Measurements from ENCODE around the gene SLC36A3. TPM values are rescaled to one million over a fixed set of nuclear protein-coding genes. Genes with fewer than 3 reads are reported as not detected.
"Not testable (repeated sequence)": the region's sequence is repeated elsewhere in the genome, so short reads cannot be mapped to it uniquely, and the experiment has no call there.

SLC36A3 gene
- total RNA-seq, 1 donor from 2014 or later, result not detected

GRCh38 chr5:151252762-151253604 is 50.6 kb downstream of the SLC36A3 start, which contains the start of gene GM2A:
Gene GM2A, plus strand, starts transcription at chr5:151253185. Its CDS starts 32 bp downstream, at chr5:151253217.
- Mint-ChIP-seq H3K4me3 (ENCODE audit: low read depth) (peak within 1 kb of the TSS; percentile 85), H3K4me1 (ENCODE audit: low read depth) (peaks cover 45% of the 10 kb centered on the region), H3K27me3 (ENCODE audit: low read depth) (no peaks in the 10 kb centered on the region), H3K9me3 (no peaks in the 10 kb centered on the region), H3K27ac (peak within 1 kb of the TSS; percentile 84), H3K36me3 (ENCODE audit: low read depth) (peaks cover 12% of the 10 kb centered on the region)
- DNase-seq (ENCODE audit: low spot score), result peak; percentile 99
- intact Hi-C loops (cut with micrococcal nuclease), result loop anchor here (1.0 to 2.0 kb wide), 7 partner anchors 11 to 518 kb away; partner anchors contain the start of genes G3BP1 and TNIP1

- H3K36me3 Mint-ChIP-seq (ENCODE audit: low read depth), result peaks cover 12% of the 10 kb centered on the region
- intact Hi-C loops (cut with micrococcal nuclease), result loop anchor here (1.0 to 2.0 kb wide), 5 partner anchors 19 to 519 kb away; partner anchors contain the start of genes G3BP1 and TNIP1
- peak overlapping the region; percentile 84 for H3K27ac Mint-ChIP-seq
- no peaks in the 10 kb centered on the region for H3K9me3 Mint-ChIP-seq
- peaks cover 43% of the 10 kb centered on the region for H3K4me1 Mint-ChIP-seq (ENCODE audit: low read depth)
- peak overlapping the region; percentile 74 for H3K4me3 Mint-ChIP-seq (ENCODE audit: low read depth)
- no peaks in the 10 kb centered on the region for H3K27me3 Mint-ChIP-seq (ENCODE audit: low read depth)
- DNase-seq (ENCODE audit: low spot score), result no peak
These were observed 51.9 kb downstream of the SLC36A3 start for GRCh38 chr5:151251621-151252020.

DNA sequence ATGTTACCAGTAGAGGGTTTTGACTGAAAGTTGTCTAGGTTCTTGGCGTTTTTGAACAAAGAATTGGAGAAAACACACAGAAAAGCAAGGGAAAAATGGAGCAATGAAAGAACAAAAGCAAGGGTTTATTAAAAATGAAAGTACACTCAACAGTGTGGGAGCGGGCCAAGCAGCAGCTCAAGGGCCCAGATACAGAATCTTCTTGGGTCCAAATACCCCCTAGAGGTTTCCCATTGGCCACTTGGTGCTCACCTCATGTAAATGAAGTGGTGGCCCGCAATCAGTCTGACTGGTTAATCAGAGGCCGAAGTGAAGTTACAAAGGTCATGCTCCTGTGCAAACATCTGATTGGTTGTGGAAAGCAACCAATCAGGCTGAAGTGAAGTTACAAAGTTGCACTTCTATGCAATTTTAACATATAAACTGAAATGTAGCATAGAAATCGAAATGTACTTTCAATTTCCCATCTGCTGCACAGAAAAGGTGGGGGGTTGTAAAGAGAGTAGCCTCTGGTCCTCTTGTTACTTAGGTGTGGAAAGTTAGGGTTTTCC is 52.5 kb downstream of the SLC36A3 start:
- Mint-ChIP-seq H3K4me3 (ENCODE audit: low read depth) (peak overlapping the region; percentile 74), H3K36me3 (ENCODE audit: low read depth) (peaks cover 12% of the 10 kb centered on the region), H3K4me1 (ENCODE audit: low read depth) (peaks cover 43% of the 10 kb centered on the region), H3K27me3 (ENCODE audit: low read depth) (no peaks in the 10 kb centered on the region), H3K27ac (peak overlapping the region; percentile 84), H3K9me3 (no peaks in the 10 kb centered on the region)
- DNase-seq (ENCODE audit: low spot score), result peak; percentile 30
- intact Hi-C loops (cut with micrococcal nuclease), result loop anchor here (1.0 kb wide), 1 partner anchor 28 kb away; no protein-coding TSS in a partner anchor

- no peaks in the 10 kb centered on the region for H3K9me3 Mint-ChIP-seq
- intact Hi-C loops (cut with micrococcal nuclease), result no loop called here
- H3K27me3 Mint-ChIP-seq (ENCODE audit: low read depth), result no peaks in the 10 kb centered on the region
- H3K36me3 Mint-ChIP-seq (ENCODE audit: low read depth), result peaks cover 9% of the 10 kb centered on the region
- H3K4me3 Mint-ChIP-seq (ENCODE audit: low read depth), result peak overlapping the region; percentile 74
- H3K4me1 Mint-ChIP-seq (ENCODE audit: low read depth), result peaks cover 41% of the 10 kb centered on the region
- peak overlapping the region; percentile 84 for H3K27ac Mint-ChIP-seq
- DNase-seq (ENCODE audit: low spot score), result no peak
These were observed 53.1 kb downstream of the SLC36A3 start for GRCh38 chr5:151250346-151251000.

- Mint-ChIP-seq H3K4me1 (ENCODE audit: low read depth) (peaks cover 41% of the 10 kb centered on the region), H3K27me3 (ENCODE audit: low read depth) (no peaks in the 10 kb centered on the region), H3K36me3 (ENCODE audit: low read depth) (peaks cover 9% of the 10 kb centered on the region), H3K27ac (no peak overlapping the region), H3K4me3 (ENCODE audit: low read depth) (no peak overlapping the region), H3K9me3 (no peaks in the 10 kb centered on the region)
- no peak for DNase-seq (ENCODE audit: low spot score)
- intact Hi-C loops (cut with micrococcal nuclease), result no loop called here
These were observed 54.3 kb downstream of the SLC36A3 start for GRCh38 chr5:151249281-151249680.

DNA sequence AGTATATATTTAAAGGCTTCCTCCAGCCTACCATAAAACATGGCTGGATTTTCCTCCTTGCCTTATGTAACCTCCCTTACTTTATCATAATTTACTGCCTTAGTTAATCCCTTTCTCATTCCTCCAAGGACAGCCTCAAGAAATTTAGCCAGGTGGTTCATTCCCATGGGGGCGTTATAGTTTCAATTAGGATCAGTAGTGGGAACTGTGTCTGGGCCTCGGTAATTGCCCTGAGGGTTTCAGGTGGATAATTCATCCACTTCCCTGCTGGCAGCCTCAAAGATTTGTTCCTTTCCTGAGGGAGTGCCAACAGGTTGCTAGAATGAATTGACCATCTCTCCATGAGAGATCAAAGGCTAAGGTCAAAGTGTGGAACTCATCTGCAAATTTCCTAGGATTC is 54.9 kb downstream of the SLC36A3 start:
- DNase-seq (ENCODE audit: low spot score), result no peak
- Mint-ChIP-seq H3K27ac (no peak overlapping the region), H3K36me3 (ENCODE audit: low read depth) (peaks cover 9% of the 10 kb centered on the region), H3K27me3 (ENCODE audit: low read depth) (no peaks in the 10 kb centered on the region), H3K4me3 (ENCODE audit: low read depth) (no peak overlapping the region), H3K9me3 (no peaks in the 10 kb centered on the region), H3K4me1 (ENCODE audit: low read depth) (peaks cover 41% of the 10 kb centered on the region)
- intact Hi-C loops (cut with micrococcal nuclease), result no loop called here

- peaks cover 33% of the 10 kb centered on the region for H3K4me1 Mint-ChIP-seq (ENCODE audit: low read depth)
- DNase-seq (ENCODE audit: low spot score), result no peak
- H3K27ac Mint-ChIP-seq, result no peak overlapping the region
- no peaks in the 10 kb centered on the region for H3K27me3 Mint-ChIP-seq (ENCODE audit: low read depth)
- H3K9me3 Mint-ChIP-seq, result no peaks in the 10 kb centered on the region
- intact Hi-C loops (cut with micrococcal nuclease), result no loop called here
- H3K4me3 Mint-ChIP-seq (ENCODE audit: low read depth), result no peak overlapping the region
- H3K36me3 Mint-ChIP-seq (ENCODE audit: low read depth), result peaks cover 6% of the 10 kb centered on the region
These were observed 57.8 kb downstream of the SLC36A3 start for GRCh38 chr5:151245680-151246219.

DNA sequence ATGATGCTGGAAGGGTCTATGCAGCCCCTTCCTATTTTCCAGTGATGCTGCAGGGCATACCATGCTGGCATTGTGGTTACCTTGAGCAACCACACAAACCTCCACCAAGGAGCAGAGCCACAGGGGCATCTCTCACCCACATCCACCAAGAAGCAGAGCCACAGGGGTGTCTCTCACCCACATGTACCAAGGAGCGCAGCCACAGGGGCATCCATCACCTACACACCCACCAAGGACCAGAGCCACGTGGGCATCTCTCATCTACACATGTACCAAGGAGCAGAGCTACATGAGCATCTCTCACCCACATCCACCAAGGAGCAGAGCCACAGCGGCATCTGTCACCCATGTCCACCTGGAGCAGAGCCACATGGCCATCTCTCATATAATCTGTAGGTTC is 59.4 kb downstream of the SLC36A3 start:
- Mint-ChIP-seq H3K27ac (no peak overlapping the region), H3K4me3 (ENCODE audit: low read depth) (no peak overlapping the region), H3K36me3 (ENCODE audit: low read depth) (no peaks in the 10 kb centered on the region), H3K4me1 (ENCODE audit: low read depth) (peaks cover 28% of the 10 kb centered on the region), H3K9me3 (no peaks in the 10 kb centered on the region), H3K27me3 (ENCODE audit: low read depth) (no peaks in the 10 kb centered on the region)
- no peak for DNase-seq (ENCODE audit: low spot score)
- intact Hi-C loops (cut with micrococcal nuclease), result no loop called here

DNA sequence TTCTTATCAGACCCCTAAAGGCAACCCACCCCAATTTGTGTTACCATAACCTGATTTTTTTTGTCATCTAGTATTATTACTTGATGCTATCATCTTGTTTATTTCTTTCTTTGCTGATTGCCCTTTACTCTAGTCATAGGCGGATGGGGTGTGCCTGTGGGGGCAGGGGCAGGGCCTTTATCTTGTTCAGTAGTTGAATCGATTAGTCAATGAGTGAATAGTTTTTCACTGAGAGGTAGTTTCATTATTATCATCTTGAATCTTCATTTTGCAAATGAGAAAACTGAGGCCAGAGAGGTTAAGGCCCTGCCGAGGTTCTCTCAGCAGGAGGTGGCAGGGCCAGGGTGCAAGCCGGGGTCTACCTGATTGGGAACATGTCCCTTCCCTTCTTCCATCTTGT is 60.0 kb downstream of the SLC36A3 start:
- H3K36me3 Mint-ChIP-seq (ENCODE audit: low read depth), result no peaks in the 10 kb centered on the region
- no peak overlapping the region for H3K27ac Mint-ChIP-seq
- H3K9me3 Mint-ChIP-seq, result no peaks in the 10 kb centered on the region
- H3K4me1 Mint-ChIP-seq (ENCODE audit: low read depth), result peaks cover 28% of the 10 kb centered on the region
- DNase-seq (ENCODE audit: low spot score), result no peak
- intact Hi-C loops (cut with micrococcal nuclease), result no loop called here
- H3K27me3 Mint-ChIP-seq (ENCODE audit: low read depth), result no peaks in the 10 kb centered on the region
- H3K4me3 Mint-ChIP-seq (ENCODE audit: low read depth), result no peak overlapping the region

DNA sequence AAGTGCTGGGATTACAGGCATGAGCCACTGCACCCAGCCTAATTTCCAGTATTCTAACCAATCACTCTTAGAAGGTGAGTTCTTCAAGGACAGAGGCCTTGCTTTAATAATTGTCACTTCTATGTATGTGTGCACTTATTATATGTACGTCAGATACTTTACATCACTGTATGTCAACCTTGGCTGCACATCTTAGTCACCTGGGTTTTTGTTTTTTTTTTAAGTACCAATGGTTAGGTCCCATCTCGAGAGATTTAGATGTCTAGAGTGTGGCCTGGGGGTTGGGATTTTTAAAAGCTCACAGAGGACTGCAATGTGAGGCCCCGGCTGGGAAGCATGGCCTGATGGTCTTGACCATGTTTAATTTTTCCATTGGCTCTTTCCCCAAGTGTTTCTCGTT is 60.4 kb downstream of the SLC36A3 start:
- Mint-ChIP-seq H3K27ac (no peak overlapping the region), H3K4me1 (ENCODE audit: low read depth) (peaks cover 28% of the 10 kb centered on the region), H3K36me3 (ENCODE audit: low read depth) (no peaks in the 10 kb centered on the region), H3K27me3 (ENCODE audit: low read depth) (no peaks in the 10 kb centered on the region), H3K9me3 (no peaks in the 10 kb centered on the region), H3K4me3 (ENCODE audit: low read depth) (no peak overlapping the region)
- no peak for DNase-seq (ENCODE audit: low spot score)
- intact Hi-C loops (cut with micrococcal nuclease), result no loop called here

- no peaks in the 10 kb centered on the region for H3K9me3 Mint-ChIP-seq
These were observed 62.5 kb downstream of the SLC36A3 start for GRCh38 chr5:151240924-151241635.

DNA sequence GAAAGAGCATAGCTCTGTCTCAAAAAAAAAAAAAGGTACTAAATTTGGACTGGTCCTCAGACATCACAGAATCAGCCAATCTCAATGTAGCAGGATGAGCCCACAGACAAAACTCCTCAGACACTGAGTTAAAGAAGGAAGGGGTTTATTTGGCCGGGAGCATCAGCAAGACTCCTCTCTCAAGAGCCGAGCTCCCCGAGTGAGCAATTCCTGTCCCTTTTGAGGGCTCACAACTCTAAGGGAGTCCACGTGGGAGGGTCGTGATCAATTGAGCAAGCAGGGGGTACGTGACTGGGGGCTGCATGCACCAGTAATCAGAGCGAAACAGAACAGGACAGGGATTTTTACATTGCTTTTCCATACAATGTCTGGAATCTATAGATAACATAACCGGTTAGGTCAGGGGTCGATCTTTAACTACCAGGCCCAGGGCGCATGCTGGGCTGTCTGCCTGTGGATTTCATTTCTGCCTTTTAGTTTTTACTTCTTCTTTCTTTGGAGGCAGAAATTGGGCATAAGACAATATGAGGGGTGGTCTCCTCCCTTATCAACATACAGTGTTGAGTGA is 63.2 kb downstream of the SLC36A3 start:
- H3K36me3 Mint-ChIP-seq (ENCODE audit: low read depth); H3K27me3 Mint-ChIP-seq (ENCODE audit: low read depth); intact Hi-C loops (cut with micrococcal nuclease); H3K4me3 Mint-ChIP-seq (ENCODE audit: low read depth); DNase-seq (ENCODE audit: low spot score); H3K27ac Mint-ChIP-seq; H3K9me3 Mint-ChIP-seq: not testable (repeated sequence)
- H3K4me1 Mint-ChIP-seq (ENCODE audit: low read depth), result peaks cover 22% of the 10 kb centered on the region

More at GRCh38 chr5:151240924-151241635, 62.5 kb downstream of the SLC36A3 start:
- peaks cover 26% of the 10 kb centered on the region for H3K4me1 Mint-ChIP-seq (ENCODE audit: low read depth)
- H3K27me3 Mint-ChIP-seq (ENCODE audit: low read depth), result no peaks in the 10 kb centered on the region
- no peak for DNase-seq (ENCODE audit: low spot score)
- H3K36me3 Mint-ChIP-seq (ENCODE audit: low read depth), result no peaks in the 10 kb centered on the region
- no peak overlapping the region for H3K4me3 Mint-ChIP-seq (ENCODE audit: low read depth)
- intact Hi-C loops (cut with micrococcal nuclease), result no loop called here
- H3K27ac Mint-ChIP-seq, result no peak overlapping the region

All from activated T-helper 2 cell treated with anti-CD3 and anti-CD28 coated beads, Interferon-gamma antibody, Interleukin-2, Interleukin-4, amounts not matched to agents 10 μg/mL and 5 μg/mL and 100 μg/mL, durations not matched to agents 14 hours and 24 hours and 36 hours (primary cell).